Loucy (cell line): Measurements from ENCODE around the gene SIGLEC7.

Experiments
- H2AFZ ChIP-seq: fragments of 200-600 bp; sonication (generic); 2 replicates; pipeline ENCODE4 v1.6.0; 2016; ENCODE audit warnings: antibody characterized with exemption, mild to moderate bottlenecking, low read length, moderate library complexity
- H3F3A ChIP-seq: fragments of 200-600 bp; 2 replicates; pipeline ENCODE4 v1.6.0; 2016; ENCODE audit warnings: antibody characterized with exemption, low read depth, mild to moderate bottlenecking
- H3K27me3 ChIP-seq: fragments of 200-600 bp; sonication (generic); 2 replicates; pipeline ENCODE4 v1.6.1; 2014; ENCODE audit warnings: low read length, mild to moderate bottlenecking; ENCODE audit not compliant: insufficient read depth, poor library complexity, severe bottlenecking
- H3K36me3 ChIP-seq: fragments of 200-600 bp; sonication (generic); 2 replicates; pipeline ENCODE4 v1.6.1; 2016; ENCODE audit warnings: low read length; ENCODE audit not compliant: insufficient read depth
- H3K4me1 ChIP-seq: fragments of 200-600 bp; sonication (generic); 2 replicates; pipeline ENCODE4 v1.5.1; 2014; ENCODE audit warnings: low read length, mild to moderate bottlenecking; ENCODE audit not compliant: insufficient read depth, poor library complexity, severe bottlenecking
- H3K4me2 ChIP-seq: fragments of 200-600 bp; sonication (generic); 2 replicates; pipeline ENCODE4 v1.6.0; 2014; ENCODE audit warnings: antibody characterized with exemption, low read length, low read depth, mild to moderate bottlenecking; ENCODE audit not compliant: poor library complexity, severe bottlenecking
- H3K4me3 ChIP-seq: fragments of 200-600 bp; sonication (generic); 2 replicates; pipeline ENCODE4 v1.5.1; 2014; ENCODE audit warnings: low read length, mild to moderate bottlenecking, mixed read lengths; ENCODE audit not compliant: poor library complexity, severe bottlenecking
- H3K79me2 ChIP-seq: fragments of 200-600 bp; sonication (generic); 2 replicates; pipeline ENCODE4 v1.6.1; 2014; ENCODE audit warnings: low read length; ENCODE audit not compliant: insufficient read depth
- H3K9ac ChIP-seq: fragments of 200-600 bp; sonication (generic); 2 replicates; pipeline ENCODE4 v1.6.0; 2014; ENCODE audit warnings: mild to moderate bottlenecking, low read depth, low read length, moderate library complexity; ENCODE audit not compliant: poor library complexity, severe bottlenecking
- H3K9me2 ChIP-seq: fragments of 200-600 bp; sonication (generic); replicated peaks from 2 replicates; pipeline ENCODE4 v1.6.1; 2016; ENCODE audit warnings: low read depth, low read length, mixed read lengths
- H3K9me3 ChIP-seq: fragments of 200-600 bp; sonication (generic); 2 replicates; pipeline ENCODE4 v1.6.1; 2014; ENCODE audit warnings: mild to moderate bottlenecking, antibody characterized with exemption, low read length, low read depth; ENCODE audit not compliant: insufficient read depth
- H4K20me1 ChIP-seq: fragments of 200-600 bp; sonication (generic); 2 replicates; pipeline ENCODE4 v1.6.0; 2014; ENCODE audit warnings: antibody characterized with exemption, low read length, mild to moderate bottlenecking; ENCODE audit not compliant: insufficient read depth, poor library complexity, severe bottlenecking
- CTCF ChIP-seq: fragments of 200-600 bp; sonication (generic); conservative IDR thresholded peaks from 2 replicates; pipeline ENCODE4 v1.5.1; 2014; ENCODE audit warnings: mild to moderate bottlenecking, antibody characterized with exemption, low read length
- EZH2phosphoT487 ChIP-seq: fragments of 200-600 bp; IDR thresholded peaks from 2 replicates; pipeline ENCODE4 v1.6.1; 2018; ENCODE audit warnings: antibody characterized with exemption, mild to moderate bottlenecking, moderate library complexity, borderline replicate concordance

Gene SIGLEC7

GRCh38 chr19:51124216-51124615, 17.9 kb upstream of the SIGLEC7 start:
- no peak overlapping the region for H3K4me2 ChIP-seq
- no peaks in the 10 kb centered on the region for H3K4me1 ChIP-seq
- H3K9me2 ChIP-seq, result no peaks in the 10 kb centered on the region
- no peak overlapping the region; the same call in 1 of the 2 replicates for H2AFZ ChIP-seq
- no peaks in the 10 kb centered on the region for H3K27me3 ChIP-seq
- H3K9me3 ChIP-seq, result no peaks in the 10 kb centered on the region
- H3F3A ChIP-seq, result no peaks in the 10 kb centered on the region
- H3K4me3 ChIP-seq, result no peak overlapping the region
- no peak for TF ChIP-seq CTCF
- TF ChIP-seq EZH2phosphoT487, result no peak
- no peak overlapping the region for H3K9ac ChIP-seq
- no peaks in the 10 kb centered on the region for H4K20me1 ChIP-seq
- no peaks in the 10 kb centered on the region for H3K36me3 ChIP-seq
- H3K79me2 ChIP-seq, result no peaks in the 10 kb centered on the region

- no peak within 1 kb of the TSS for H3K4me2 ChIP-seq
- TF ChIP-seq CTCF, result no peak
- TF ChIP-seq EZH2phosphoT487, result no peak
- no peaks in the 10 kb centered on the region for H3K36me3 ChIP-seq
- no peak within 1 kb of the TSS; the same call in 1 of the 2 replicates for H2AFZ ChIP-seq
- H3K79me2 ChIP-seq, result no peaks in the 10 kb centered on the region
- no peaks in the 10 kb centered on the region for H4K20me1 ChIP-seq
- H3F3A ChIP-seq, result no peaks in the 10 kb centered on the region
- no peaks in the 10 kb centered on the region for H3K9me3 ChIP-seq
- H3K9ac ChIP-seq, result no peak within 1 kb of the TSS
- H3K27me3 ChIP-seq, result no peaks in the 10 kb centered on the region
- H3K9me2 ChIP-seq, result no peaks in the 10 kb centered on the region
- no peak within 1 kb of the TSS for H3K4me3 ChIP-seq
- no peaks in the 10 kb centered on the region for H3K4me1 ChIP-seq
Measured at GRCh38 chr19:51124729-51125128, 17.4 kb upstream of the SIGLEC7 start, which contains the start of gene SIGLEC9. Gene SIGLEC9 (plus strand): TSS chr19:51124906. CDS start chr19:51124975, 69 bp downstream.

- Histone ChIP-seq H2AFZ (no peak overlapping the region), H3K4me1 (no peaks in the 10 kb centered on the region), H3K4me2 (no peak overlapping the region), H4K20me1 (no peaks in the 10 kb centered on the region), H3K9me3 (no peaks in the 10 kb centered on the region), H3K9me2 (no peaks in the 10 kb centered on the region), H3K27me3 (no peaks in the 10 kb centered on the region), H3K9ac (no peak overlapping the region), H3K36me3 (no peaks in the 10 kb centered on the region), H3K4me3 (no peak overlapping the region), H3K79me2 (no peaks in the 10 kb centered on the region), H3F3A (no peaks in the 10 kb centered on the region)
- no peak for TF ChIP-seq EZH2phosphoT487
- no peak for TF ChIP-seq CTCF
Measured at GRCh38 chr19:51125421-51126075, 16.6 kb upstream of the SIGLEC7 start.
